HCT116 (cell line): ENCODE data around the gene AUTS2. TPM values are rescaled to one million over a fixed set of nuclear protein-coding genes. Genes with fewer than 3 reads are reported as not detected.
"Not testable (repeated sequence)": the region's sequence is repeated elsewhere in the genome, so short reads cannot be mapped to it uniquely, and the experiment has no call there.

ENCODE experiments used
- ATAC-seq: fragments of 200-7000 bp; cut with Tn5 transposase; 2 replicates; pipeline ENCODE4 v1.9.1; 2020; ENCODE audit warnings: mild to moderate bottlenecking, moderate library complexity
- BruUV-seq: library from RNA; stranded (reverse); fragments of 400-500 nt; replicated peaks from 2 replicates; lab custom pipeline; 2021; lab: Mats Ljungman, UMichigan
- CTCF ChIA-PET: fragments of 300-600 bp; sonication (Branson Sonifier 250); formaldehyde crosslinking; loops from one replicate; lab custom pipeline; 2021; ENCODE audit warnings: antibody characterized with exemption; lab: Charles Lee
- POLR2A ChIA-PET: fragments of 300-600, 350-600 bp; sonication (Branson Sonifier 250); formaldehyde crosslinking; loops from one replicate; lab custom pipeline; 2021; ENCODE audit warnings: antibody characterized with exemption; lab: Charles Lee
- RAD21 ChIA-PET, 2 experiments: fragments of 300-600 bp; sonication (Branson Sonifier 250); formaldehyde crosslinking; loops; one replicate each; lab custom pipeline; 2023; ENCODE audit warnings: low total read pairs in 2 of 2; ENCODE audit not compliant: uncharacterized antibody in 2 of 2, unreplicated experiment in 2 of 2, low non-redundant PET in 1 of 2; lab: Charles Lee
- DNase-seq: peaks from one replicate; pipeline ENCODE4 v3.0.0-alpha.2; 2010; ENCODE audit warnings: low read depth, low spot score
- H2AFZ ChIP-seq: fragments of 200-600 bp; shearing (Covaris generic), sonication (generic); 2 replicates; pipeline ENCODE4 v1.6.1; 2017; ENCODE audit warnings: low read depth, mixed run types, mixed read lengths, antibody characterized with exemption, low read length; ENCODE audit not compliant: poor library complexity, severe bottlenecking
- H3K27ac ChIP-seq: 2 replicates; pipeline ENCODE4 v1.5.1; 2012; ENCODE audit warnings: low read depth, low read length
- H3K27me3 ChIP-seq: fragments of 200-600 bp; sonication (generic); 2 replicates; pipeline ENCODE4 v1.6.1; 2016; ENCODE audit warnings: mixed run types, low read length, mixed read lengths; ENCODE audit not compliant: insufficient read depth
- H3K36me3 ChIP-seq, 2 experiments: fragments of 200-500 bp in 1 of 2; fragments of 200-600 bp in 1 of 2; sonication (Bioruptor generic) in 1 of 2; sonication (generic) in 1 of 2; 2 replicates each; pipeline versions ENCODE4 v1.5.1 to v1.6.1; 2014 to 2016; ENCODE audit warnings: low read length in 2 of 2, inconsistent platforms in 1 of 2, mixed read lengths in 1 of 2, mixed run types in 1 of 2; ENCODE audit not compliant: insufficient read depth in 2 of 2, control insufficient read depth in 1 of 2
- H3K4me1 ChIP-seq, 2 experiments: fragments of 200-600 bp in 1 of 2; sonication (generic) in 1 of 2; 2 replicates each; pipeline versions ENCODE4 v1.5.1 to v1.6.1; 2012 to 2017; ENCODE audit warnings: low read length in 2 of 2, inconsistent platforms in 1 of 2, mild to moderate bottlenecking in 1 of 2, mixed read lengths in 1 of 2, mixed run types in 1 of 2, moderate library complexity in 1 of 2; ENCODE audit not compliant: insufficient read depth in 2 of 2, control insufficient read depth in 1 of 2
- H3K4me2 ChIP-seq: fragments of 200-600 bp; sonication (generic); 2 replicates; pipeline ENCODE4 v1.6.1; 2017; ENCODE audit warnings: mixed run types, low read length, mixed read lengths
- H3K4me3 ChIP-seq, 2 experiments: fragments of 200-600 bp in 1 of 2; sonication (generic) in 1 of 2; replicated peaks in 1 of 2; 2 replicates each; pipeline ENCODE4 v1.5.1; 2011 to 2016; ENCODE audit warnings: low read length in 2 of 2, control low read depth in 1 of 2, low read depth in 1 of 2, mild to moderate bottlenecking in 1 of 2, mixed read lengths in 1 of 2, mixed run types in 1 of 2
- H3K79me2 ChIP-seq: fragments of 200-600 bp; sonication (generic); 2 replicates; pipeline ENCODE4 v1.6.1; 2017; ENCODE audit warnings: mild to moderate bottlenecking, mixed run types, low read length, moderate library complexity, mixed read lengths; ENCODE audit not compliant: insufficient read depth
- H3K9ac ChIP-seq: fragments of 200-600 bp; sonication (generic); 2 replicates; pipeline ENCODE4 v1.6.1; 2016; ENCODE audit warnings: low read length, mixed read lengths
- H3K9me2 ChIP-seq: fragments of 200-600 bp; sonication (generic), shearing (Covaris generic); 2 replicates; pipeline ENCODE4 v1.6.1; 2017; ENCODE audit warnings: mixed run types, mild to moderate bottlenecking, moderate library complexity; ENCODE audit not compliant: insufficient read depth
- H3K9me3 ChIP-seq, 2 experiments: fragments of 200-500 bp in 1 of 2; fragments of 200-600 bp in 1 of 2; sonication (Bioruptor generic) in 1 of 2; sonication (generic) in 1 of 2; 2 replicates each; pipeline ENCODE4 v1.6.1; 2014 to 2017; ENCODE audit warnings: low read length in 2 of 2, mixed read lengths in 2 of 2, inconsistent platforms in 1 of 2, low read depth in 1 of 2, mild to moderate bottlenecking in 1 of 2, mixed run types in 1 of 2, moderate library complexity in 1 of 2; ENCODE audit not compliant: control insufficient read depth in 1 of 2, insufficient read depth in 1 of 2
- H4K20me1 ChIP-seq: fragments of 200-600 bp; sonication (generic), shearing (Covaris generic); 2 replicates; pipeline ENCODE4 v1.6.1; 2017; ENCODE audit warnings: mixed run types, mild to moderate bottlenecking, moderate library complexity; ENCODE audit not compliant: insufficient read depth
- CBX3 ChIP-seq: IDR thresholded peaks from 2 replicates; pipeline ENCODE4 v1.6.1; 2012; ENCODE audit warnings: low read depth
- ELF1 ChIP-seq: IDR thresholded peaks from 2 replicates; pipeline ENCODE4 v1.6.1; 2012; ENCODE audit warnings: low read depth, borderline replicate concordance
- EZH2phosphoT487 ChIP-seq: fragments of 200-600 bp; IDR thresholded peaks from 2 replicates; pipeline ENCODE4 v1.6.1; 2018; ENCODE audit warnings: antibody characterized with exemption, borderline replicate concordance
- POLR2AphosphoS5 ChIP-seq: IDR thresholded peaks from 2 replicates; pipeline ENCODE4 v1.6.1; 2011; ENCODE audit warnings: mild to moderate bottlenecking, low read depth, low read length, moderate library complexity
- SP1 ChIP-seq: IDR thresholded peaks from 2 replicates; pipeline ENCODE4 v1.6.1; 2012; ENCODE audit warnings: low read depth
- SRF ChIP-seq: IDR thresholded peaks from 2 replicates; pipeline ENCODE4 v1.6.1; 2012; ENCODE audit warnings: low read depth
- TCF7L2 ChIP-seq: IDR thresholded peaks from 2 replicates; pipeline ENCODE4 v1.7.0; 2011; ENCODE audit warnings: borderline replicate concordance, inconsistent platforms; ENCODE audit not compliant: insufficient read depth, insufficient read length; ENCODE audit errors: extremely low read depth
- ZNF274 ChIP-seq: fragments of 200-500 bp; sonication (Bioruptor generic); IDR thresholded peaks from 2 replicates; pipeline ENCODE4 v1.6.1; 2014; ENCODE audit warnings: mild to moderate bottlenecking, low read depth, low read length, inconsistent platforms
- intact Hi-C: fragments of 100-400 bp; cut with micrococcal nuclease; formaldehyde crosslinking; loops from 2 replicates; pipeline ENCODE4 v1.10.0; 2022
- total RNA-seq: library from RNA; stranded (reverse); gene quantifications from one replicate; pipeline ENCODE4 v1.2.1, GENCODE V29; 2021; ENCODE audit not compliant: unreplicated experiment
- TF ChIP-seq, protein P1 (sequence below), 3 experiments: fragments of 200-600 bp in 1 of 3; sonication (generic) in 1 of 3; IDR thresholded peaks in 2 of 3; conservative IDR thresholded peaks in 1 of 3; 2 replicates each; pipeline ENCODE4 v1.5.1; 2012 to 2017; ENCODE audit warnings: low read depth in 2 of 3, low read length in 2 of 3, antibody characterized with exemption in 1 of 3, borderline replicate concordance in 1 of 3, control low read depth in 1 of 3, mild to moderate bottlenecking in 1 of 3, mixed read lengths in 1 of 3, mixed run types in 1 of 3, moderate library complexity in 1 of 3; ENCODE audit not compliant: insufficient read depth in 1 of 3
- TF ChIP-seq, protein P2 (sequence below): IDR thresholded peaks from 2 replicates; pipeline ENCODE4 v1.6.1; 2012
- TF ChIP-seq, protein P3 (sequence below): IDR thresholded peaks from 2 replicates; pipeline ENCODE4 v1.6.1; 2012
- TF ChIP-seq, protein P4 (sequence below): IDR thresholded peaks from 2 replicates; pipeline ENCODE4 v1.6.1; 2012; ENCODE audit warnings: low read depth

Gene AUTS2
- total RNA-seq, 1 experiment from 2014 or later = 0.93 TPM

DNA sequence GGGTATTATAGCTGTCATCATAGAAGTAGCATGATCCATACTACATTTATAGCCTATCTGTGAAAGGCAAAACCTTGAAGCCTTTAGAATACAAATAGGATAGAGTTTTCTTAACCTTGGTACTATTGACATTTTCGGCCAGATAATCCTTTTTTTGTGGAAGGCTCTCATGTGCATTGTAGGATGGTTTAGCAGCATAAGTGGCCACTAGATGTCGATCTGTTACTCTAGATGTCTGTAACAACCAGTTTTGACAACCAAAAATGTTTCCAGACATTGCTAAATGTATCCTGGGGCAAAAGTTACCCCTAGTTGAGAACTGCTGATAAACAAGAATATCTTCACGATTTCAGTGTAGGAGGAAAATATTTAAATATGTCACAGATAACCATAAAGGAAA is 1214.2 kb downstream of the AUTS2 start:
- ChIA-PET POLR2A (no interaction called here), RAD21 (no interaction called here), CTCF (no interaction called here)
- Histone ChIP-seq H3K4me2 (no peak overlapping the region), H3K27me3 (no peaks in the 10 kb centered on the region), H3K9me2 (no peaks in the 10 kb centered on the region), H3K9me3 (no peaks in the 10 kb centered on the region; a peak in 1 of 4 replicates), H3K27ac (no peak overlapping the region), H3K79me2 (no peaks in the 10 kb centered on the region), H3K36me3 (no peaks in the 10 kb centered on the region), H3K4me3 (no peak overlapping the region), H2AFZ (no peak overlapping the region), H4K20me1 (no peaks in the 10 kb centered on the region), H3K4me1 (no peaks in the 10 kb centered on the region), H3K9ac (no peak overlapping the region)
- no peak for ATAC-seq
- no TSS peak for BruUV-seq
- intact Hi-C loops = no loop called here
- DNase-seq = no peak
- no peak for TF ChIP-seq POLR2AphosphoS5
- TF ChIP-seq SRF = no peak
- TF ChIP-seq, protein P1, sequence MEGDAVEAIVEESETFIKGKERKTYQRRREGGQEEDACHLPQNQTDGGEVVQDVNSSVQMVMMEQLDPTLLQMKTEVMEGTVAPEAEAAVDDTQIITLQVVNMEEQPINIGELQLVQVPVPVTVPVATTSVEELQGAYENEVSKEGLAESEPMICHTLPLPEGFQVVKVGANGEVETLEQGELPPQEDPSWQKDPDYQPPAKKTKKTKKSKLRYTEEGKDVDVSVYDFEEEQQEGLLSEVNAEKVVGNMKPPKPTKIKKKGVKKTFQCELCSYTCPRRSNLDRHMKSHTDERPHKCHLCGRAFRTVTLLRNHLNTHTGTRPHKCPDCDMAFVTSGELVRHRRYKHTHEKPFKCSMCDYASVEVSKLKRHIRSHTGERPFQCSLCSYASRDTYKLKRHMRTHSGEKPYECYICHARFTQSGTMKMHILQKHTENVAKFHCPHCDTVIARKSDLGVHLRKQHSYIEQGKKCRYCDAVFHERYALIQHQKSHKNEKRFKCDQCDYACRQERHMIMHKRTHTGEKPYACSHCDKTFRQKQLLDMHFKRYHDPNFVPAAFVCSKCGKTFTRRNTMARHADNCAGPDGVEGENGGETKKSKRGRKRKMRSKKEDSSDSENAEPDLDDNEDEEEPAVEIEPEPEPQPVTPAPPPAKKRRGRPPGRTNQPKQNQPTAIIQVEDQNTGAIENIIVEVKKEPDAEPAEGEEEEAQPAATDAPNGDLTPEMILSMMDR (IDR thresholded peaks at IDR 0.05 in 2 of 3, conservative IDR thresholded peaks at IDR 0.05 in 1 of 3; ENCODE audit: borderline replicate concordance in 1 of 3, insufficient read depth in 1 of 3, low read depth in 2 of 3, low read length in 2 of 3) = no peak
- TF ChIP-seq ZNF274 = no peak
- TF ChIP-seq SP1 = no peak
- TF ChIP-seq, protein P2, sequence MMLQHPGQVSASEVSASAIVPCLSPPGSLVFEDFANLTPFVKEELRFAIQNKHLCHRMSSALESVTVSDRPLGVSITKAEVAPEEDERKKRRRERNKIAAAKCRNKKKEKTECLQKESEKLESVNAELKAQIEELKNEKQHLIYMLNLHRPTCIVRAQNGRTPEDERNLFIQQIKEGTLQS = no peak
- TF ChIP-seq ELF1 = no peak
- TF ChIP-seq CBX3 = no peak
- no peak for TF ChIP-seq TCF7L2
- no peak for TF ChIP-seq EZH2phosphoT487
- TF ChIP-seq, protein P3, sequence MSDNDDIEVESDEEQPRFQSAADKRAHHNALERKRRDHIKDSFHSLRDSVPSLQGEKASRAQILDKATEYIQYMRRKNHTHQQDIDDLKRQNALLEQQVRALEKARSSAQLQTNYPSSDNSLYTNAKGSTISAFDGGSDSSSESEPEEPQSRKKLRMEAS = no peak
- TF ChIP-seq, protein P4, sequence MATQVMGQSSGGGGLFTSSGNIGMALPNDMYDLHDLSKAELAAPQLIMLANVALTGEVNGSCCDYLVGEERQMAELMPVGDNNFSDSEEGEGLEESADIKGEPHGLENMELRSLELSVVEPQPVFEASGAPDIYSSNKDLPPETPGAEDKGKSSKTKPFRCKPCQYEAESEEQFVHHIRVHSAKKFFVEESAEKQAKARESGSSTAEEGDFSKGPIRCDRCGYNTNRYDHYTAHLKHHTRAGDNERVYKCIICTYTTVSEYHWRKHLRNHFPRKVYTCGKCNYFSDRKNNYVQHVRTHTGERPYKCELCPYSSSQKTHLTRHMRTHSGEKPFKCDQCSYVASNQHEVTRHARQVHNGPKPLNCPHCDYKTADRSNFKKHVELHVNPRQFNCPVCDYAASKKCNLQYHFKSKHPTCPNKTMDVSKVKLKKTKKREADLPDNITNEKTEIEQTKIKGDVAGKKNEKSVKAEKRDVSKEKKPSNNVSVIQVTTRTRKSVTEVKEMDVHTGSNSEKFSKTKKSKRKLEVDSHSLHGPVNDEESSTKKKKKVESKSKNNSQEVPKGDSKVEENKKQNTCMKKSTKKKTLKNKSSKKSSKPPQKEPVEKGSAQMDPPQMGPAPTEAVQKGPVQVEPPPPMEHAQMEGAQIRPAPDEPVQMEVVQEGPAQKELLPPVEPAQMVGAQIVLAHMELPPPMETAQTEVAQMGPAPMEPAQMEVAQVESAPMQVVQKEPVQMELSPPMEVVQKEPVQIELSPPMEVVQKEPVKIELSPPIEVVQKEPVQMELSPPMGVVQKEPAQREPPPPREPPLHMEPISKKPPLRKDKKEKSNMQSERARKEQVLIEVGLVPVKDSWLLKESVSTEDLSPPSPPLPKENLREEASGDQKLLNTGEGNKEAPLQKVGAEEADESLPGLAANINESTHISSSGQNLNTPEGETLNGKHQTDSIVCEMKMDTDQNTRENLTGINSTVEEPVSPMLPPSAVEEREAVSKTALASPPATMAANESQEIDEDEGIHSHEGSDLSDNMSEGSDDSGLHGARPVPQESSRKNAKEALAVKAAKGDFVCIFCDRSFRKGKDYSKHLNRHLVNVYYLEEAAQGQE = no peak

DNA sequence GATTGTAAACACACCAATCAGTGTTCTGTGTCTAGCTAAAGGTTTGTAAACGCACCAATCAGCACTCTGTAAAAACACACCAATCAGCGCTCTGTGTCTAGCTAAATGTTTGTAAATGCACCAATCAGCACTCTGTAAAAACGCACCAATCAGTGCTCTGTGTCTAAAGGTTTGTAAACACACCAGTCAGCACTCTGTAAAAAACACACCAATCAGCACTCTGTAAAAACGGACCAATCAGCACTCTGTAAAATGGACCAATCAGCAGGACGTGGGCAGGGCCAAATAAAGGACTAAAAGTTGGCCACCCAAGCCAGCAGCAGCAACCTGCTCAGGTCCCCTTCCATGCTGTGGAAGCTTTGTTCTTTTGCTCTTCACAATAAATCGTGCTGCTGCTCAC is 1224.2 kb downstream of the AUTS2 start:
- H3K9me3 ChIP-seq = peaks cover 0 to 16% of the 10 kb centered on the region in 2 experiments; a peak in 2 of 4 replicates
- H3K27me3 ChIP-seq, H3K4me2 ChIP-seq, ATAC-seq, DNase-seq, H3K4me3 ChIP-seq, H3K9me2 ChIP-seq, RAD21 ChIA-PET, CTCF ChIA-PET, H3K79me2 ChIP-seq, H3K9ac ChIP-seq, POLR2A ChIA-PET, H3K27ac ChIP-seq, BruUV-seq, H3K36me3 ChIP-seq, H3K4me1 ChIP-seq, H2AFZ ChIP-seq, H4K20me1 ChIP-seq: not testable (repeated sequence)
- intact Hi-C loops = loop anchor here (10.0 kb wide), 1 partner anchor 1672 kb away; no protein-coding TSS in a partner anchor
